Stimulated activated CD8-positive, alpha-beta memory T cell treated with anti-CD3 and anti-CD28 coated beads, Interleukin-12 subunit alpha, Interleukin-12 subunit beta, amount 100 ng/mL, for 1 hour (primary cell): Measurements from ENCODE around the gene SST.
"Not testable (repeated sequence)": the region's sequence is repeated elsewhere in the genome, so short reads cannot be mapped to it uniquely, and the experiment has no call there.

Experiments used
- DNase-seq: peaks from one replicate; pipeline ENCODE4 v3.0.0-alpha.2; 2020; ENCODE audit warnings: low read depth

The SST gene

GRCh38 chr3:187684444-187684843 lies 14.2 kb upstream of the SST start:
- DNase-seq: no peak

GRCh38 chr3:187681756-187682155 lies 11.6 kb upstream of the SST start:
- not testable (repeated sequence) for DNase-seq

- DNase-seq: peak; percentile 48
Measured at GRCh38 chr3:187679638-187680396, 9.6 kb upstream of the SST start.

- no peak for DNase-seq
Measured at GRCh38 chr3:187678726-187679268, 8.6 kb upstream of the SST start.

- no peak for DNase-seq
Measured at GRCh38 chr3:187677604-187678003, 7.4 kb upstream of the SST start.

GRCh38 chr3:187673012-187673411 lies 2.8 kb upstream of the SST start:
- no peak for DNase-seq

- DNase-seq: no peak
Measured at GRCh38 chr3:187667526-187667925, 2.7 kb downstream of the SST start.

- DNase-seq: no peak
Measured at GRCh38 chr3:187665764-187666402, 4.3 kb downstream of the SST start.

GRCh38 chr3:187665010-187665409 lies 5.2 kb downstream of the SST start:
- DNase-seq: no peak

GRCh38 chr3:187662848-187663409 lies 7.3 kb downstream of the SST start:
- DNase-seq: no peak

GRCh38 chr3:187661267-187661666 lies 8.9 kb downstream of the SST start:
- no peak for DNase-seq

GRCh38 chr3:187651282-187651681 lies 18.9 kb downstream of the SST start:
- no peak for DNase-seq

GRCh38 chr3:187648177-187648576 lies 22.0 kb downstream of the SST start:
- no peak for DNase-seq

GRCh38 chr3:187646906-187647660 lies 23.1 kb downstream of the SST start:
- DNase-seq: no peak

- DNase-seq: not testable (repeated sequence)
Measured at GRCh38 chr3:187645379-187645778, 24.8 kb downstream of the SST start.

GRCh38 chr3:187642861-187643260 lies 27.3 kb downstream of the SST start:
- DNase-seq: no peak

- DNase-seq: no peak
Measured at GRCh38 chr3:187641320-187642016, 28.7 kb downstream of the SST start.

- DNase-seq: no peak
Measured at GRCh38 chr3:187640569-187641059, 29.6 kb downstream of the SST start.

- DNase-seq: no peak
Measured at GRCh38 chr3:187639927-187640568, 30.1 kb downstream of the SST start.

GRCh38 chr3:187636528-187636927 lies 33.7 kb downstream of the SST start:
- no peak for DNase-seq

GRCh38 chr3:187630404-187630803 lies 39.8 kb downstream of the SST start:
- DNase-seq: no peak
